Measurements from ENCODE around the gene C17orf75.

C17orf75 gene

GRCh38 chr17:32303781-32304288 lies 38.1 kb downstream of the C17orf75 start:
- no peak for DNase-seq (ENCODE audit: low spot score)

- peak; percentile 76 for DNase-seq (ENCODE audit: low spot score)
These were observed 38.9 kb downstream of the C17orf75 start for GRCh38 chr17:32302860-32303649.

DNA sequence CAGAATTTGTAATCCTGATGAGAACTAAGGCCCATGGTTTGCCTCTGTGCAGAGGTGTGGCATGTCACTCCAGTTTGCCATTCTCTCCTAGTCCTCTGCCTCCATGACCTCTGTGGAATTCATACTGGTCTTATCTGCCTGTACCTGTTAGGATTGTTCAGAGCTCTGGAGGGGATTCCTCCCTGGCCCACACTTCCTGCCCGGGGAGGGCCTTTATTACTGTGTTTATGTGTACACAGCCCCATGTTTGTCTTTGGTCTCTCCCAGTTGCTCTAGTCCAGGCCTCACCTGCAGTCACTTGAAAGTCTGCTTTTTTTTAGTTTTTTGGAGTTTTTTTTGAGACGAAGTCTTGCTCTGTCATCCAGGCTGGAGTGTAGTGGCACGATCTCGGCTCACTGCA lies 39.9 kb downstream of the C17orf75 start:
- no peak for DNase-seq (ENCODE audit: low spot score)

DNA sequence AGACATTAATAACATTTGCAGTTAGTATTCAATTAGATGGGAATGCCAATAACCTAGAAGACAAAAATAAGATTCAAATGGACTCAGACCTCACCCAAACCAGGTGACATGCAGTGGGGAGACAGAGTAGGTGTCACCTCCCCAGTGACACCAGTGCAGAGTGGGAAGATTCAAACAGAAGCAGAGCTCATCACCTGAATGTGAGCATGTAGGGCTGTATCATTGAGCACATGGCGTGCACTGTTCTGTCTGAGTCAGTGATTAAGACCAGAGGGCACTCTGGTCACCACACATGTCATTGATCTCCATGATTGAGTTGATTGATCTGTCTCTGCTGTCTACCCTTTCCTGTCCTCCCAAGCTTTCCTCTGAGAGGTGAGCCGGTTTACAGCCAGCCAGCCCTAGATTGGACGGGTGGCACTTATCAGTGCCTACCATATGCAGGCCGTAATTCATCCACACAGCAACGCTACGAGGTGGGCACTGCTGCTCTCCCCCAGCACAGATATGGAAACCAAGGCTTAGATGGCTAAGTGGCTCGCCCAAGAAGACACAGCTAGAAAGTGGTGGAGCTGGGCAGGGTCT lies 42.3 kb downstream of the C17orf75 start:
- no peak for DNase-seq (ENCODE audit: low spot score)

DNA sequence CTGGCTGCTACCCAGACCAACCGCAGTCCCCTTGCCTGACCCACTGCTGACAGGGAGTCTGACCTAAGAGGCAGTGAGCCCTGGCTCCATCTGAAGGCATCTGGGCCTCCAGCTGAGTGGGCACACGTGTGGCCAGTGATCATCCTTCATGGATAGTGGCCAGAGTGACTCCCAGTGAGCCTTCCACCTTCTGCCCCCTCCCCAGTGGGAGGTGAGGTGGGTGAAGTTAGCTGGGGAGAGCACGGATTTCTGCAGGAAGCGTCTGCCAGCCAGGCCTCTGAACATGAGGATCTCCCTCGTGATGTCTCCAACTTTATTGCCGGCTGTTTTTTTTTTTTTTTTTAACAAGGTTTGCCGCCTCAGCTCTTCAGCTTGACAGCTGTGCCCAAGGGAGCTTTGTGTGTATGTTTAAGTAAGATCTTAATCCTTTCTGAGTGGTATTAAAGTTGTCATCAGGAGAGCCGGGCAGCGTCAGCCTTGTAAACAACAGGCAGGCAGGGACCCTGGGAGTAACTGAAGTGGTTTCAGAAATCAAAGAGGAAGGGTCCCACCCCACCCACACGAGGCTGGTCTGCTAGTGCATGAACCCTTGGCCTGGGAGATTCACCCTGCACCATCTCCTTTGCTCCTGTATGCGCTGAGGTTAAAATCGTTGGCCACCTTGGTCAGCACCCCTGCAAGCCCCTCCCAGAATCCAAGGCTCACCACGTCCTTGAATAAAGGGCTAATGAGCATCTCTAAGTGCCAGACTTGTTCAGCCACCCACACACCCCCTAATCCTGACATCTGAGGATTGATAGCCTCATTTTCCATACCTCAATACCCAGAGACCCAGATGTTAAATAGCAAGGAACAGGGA lies 43.0 kb downstream of the C17orf75 start:
- DNase-seq (ENCODE audit: low spot score): no peak

DNA sequence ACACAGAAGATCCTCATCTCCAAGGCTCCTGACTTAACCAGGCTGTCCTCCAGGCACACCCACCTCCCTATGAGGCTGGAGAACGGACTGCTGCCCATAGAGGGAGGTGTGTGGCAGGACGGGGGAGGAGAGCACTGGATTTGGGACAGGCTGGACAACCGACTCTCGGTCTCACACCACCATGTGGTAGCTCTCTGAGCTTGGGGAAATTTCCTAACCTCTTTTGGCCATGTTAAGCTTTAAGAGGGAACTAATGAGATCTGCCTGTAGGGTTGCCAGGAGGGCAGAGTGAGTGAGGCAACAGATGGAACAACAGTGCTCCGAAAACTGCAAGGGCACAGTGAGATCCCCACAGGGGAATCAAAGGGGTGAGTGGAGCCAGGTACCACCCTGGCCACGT lies 43.7 kb downstream of the C17orf75 start:
- DNase-seq (ENCODE audit: low spot score): no peak

DNA sequence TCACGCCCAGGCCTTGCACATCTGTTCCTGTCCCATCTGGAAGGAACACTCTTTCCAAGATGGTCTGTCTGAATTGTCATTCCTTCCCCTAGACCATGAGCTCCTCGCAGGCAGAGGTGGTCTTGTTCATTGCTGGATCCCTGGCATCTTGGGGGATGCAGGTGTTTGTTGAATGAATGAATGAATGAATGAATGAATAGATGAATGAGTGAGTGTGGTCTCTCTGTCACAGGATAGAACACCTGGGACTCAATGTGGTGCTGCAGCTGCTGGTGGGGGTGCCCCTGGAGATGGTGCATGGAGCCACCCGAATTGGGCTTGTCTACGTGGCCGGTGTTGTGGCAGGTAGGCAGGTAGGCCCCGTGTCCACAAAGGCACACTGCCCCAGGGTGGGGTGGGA lies 44.1 kb downstream of the C17orf75 start:
- DNase-seq (ENCODE audit: low spot score): no peak

DNA sequence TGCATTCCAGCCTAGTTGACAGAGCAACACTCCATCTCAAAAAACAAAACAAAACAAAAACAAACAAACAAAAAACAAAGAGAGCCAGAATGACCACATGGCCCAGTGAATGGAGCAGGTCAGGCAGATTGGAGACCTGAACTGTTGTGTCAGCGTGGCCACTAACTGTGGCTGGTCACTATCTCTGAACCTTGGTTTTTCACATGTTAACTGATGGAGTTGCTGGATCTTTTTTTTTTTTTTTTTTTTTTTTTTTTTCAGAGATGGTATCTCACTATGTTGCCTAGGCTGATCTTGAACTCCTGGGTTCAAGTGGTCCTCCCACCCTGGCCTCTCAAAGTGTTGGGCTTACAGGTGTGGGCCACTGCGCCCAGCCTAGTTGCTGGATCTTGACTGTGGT lies 44.5 kb downstream of the C17orf75 start:
- no peak for DNase-seq (ENCODE audit: low spot score)

DNA sequence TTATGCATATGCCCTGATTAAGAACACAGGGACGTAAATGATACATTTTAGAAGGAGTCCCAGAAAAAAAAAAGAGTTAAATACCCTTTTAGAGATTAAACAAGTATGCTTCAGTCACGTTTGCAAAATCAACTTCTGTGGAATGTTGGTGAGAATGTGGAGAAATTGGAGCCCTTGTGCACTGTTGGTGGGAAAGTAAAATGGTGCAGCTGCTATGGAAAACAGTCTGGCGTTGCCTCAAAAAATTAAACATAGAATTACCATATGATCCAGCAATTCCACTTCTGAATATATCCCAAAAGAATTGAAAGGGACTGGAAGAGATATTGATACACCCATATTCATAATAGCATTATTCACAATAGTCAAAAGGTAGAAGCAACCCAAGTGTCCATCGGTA lies 49.9 kb downstream of the C17orf75 start:
- no peak for DNase-seq (ENCODE audit: low spot score)

GRCh38 chr17:32289471-32290070 lies 52.4 kb downstream of the C17orf75 start:
- no peak for DNase-seq (ENCODE audit: low spot score)

- DNase-seq (ENCODE audit: low spot score): no peak
These were observed 53.4 kb downstream of the C17orf75 start for GRCh38 chr17:32288615-32289014.

GRCh38 chr17:32287804-32288511 lies 54.0 kb downstream of the C17orf75 start:
- no peak for DNase-seq (ENCODE audit: low spot score)

DNA sequence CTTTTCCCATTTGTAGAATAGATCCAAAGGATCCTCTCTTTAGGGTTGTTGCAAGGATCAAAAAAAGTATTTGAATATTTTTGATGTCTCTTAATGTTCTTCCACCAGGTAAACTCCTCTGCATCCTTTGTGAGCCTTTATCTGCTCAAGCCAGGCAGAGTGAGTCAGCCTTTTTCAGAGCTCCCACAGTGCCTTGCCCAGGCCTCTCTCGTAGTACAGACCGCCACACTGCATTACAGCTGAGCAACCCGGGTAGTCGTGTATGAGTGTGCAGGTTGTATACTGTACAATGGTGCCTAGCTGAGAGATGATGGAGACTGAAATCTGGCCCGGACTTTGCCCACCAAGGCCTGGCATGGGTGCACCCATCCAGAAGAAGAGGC lies 55.5 kb downstream of the C17orf75 start:
- no peak for DNase-seq (ENCODE audit: low spot score)

GRCh38 chr17:32285746-32286517 lies 56.0 kb downstream of the C17orf75 start:
- no peak for DNase-seq (ENCODE audit: low spot score)

DNA sequence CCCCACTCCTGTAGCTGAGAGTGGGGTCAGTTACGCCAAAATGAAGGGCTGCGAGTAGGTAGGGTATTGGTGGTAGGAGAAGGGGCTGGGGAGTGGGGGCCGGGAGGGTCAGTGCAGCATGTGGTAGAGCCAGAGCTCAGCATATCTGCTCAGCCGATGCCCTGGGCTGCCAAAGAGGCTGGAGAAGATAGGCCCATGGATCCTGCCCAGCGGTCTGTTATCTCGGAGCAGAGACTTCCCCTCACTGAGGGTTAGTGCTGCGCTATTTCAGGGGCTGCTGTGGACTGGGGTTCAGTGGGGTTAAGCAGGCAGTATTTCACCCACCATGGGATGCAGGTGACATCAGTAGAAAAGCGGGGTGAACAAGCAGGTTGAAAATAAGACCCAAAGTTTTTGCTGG lies 56.7 kb downstream of the C17orf75 start:
- no peak for DNase-seq (ENCODE audit: low spot score)

GRCh38 chr17:32283745-32284201 lies 58.2 kb downstream of the C17orf75 start:
- DNase-seq (ENCODE audit: low spot score): no peak

- DNase-seq (ENCODE audit: low spot score): peak; percentile 77
These were observed 60.9 kb downstream of the C17orf75 start for GRCh38 chr17:32281011-32281451.

DNA sequence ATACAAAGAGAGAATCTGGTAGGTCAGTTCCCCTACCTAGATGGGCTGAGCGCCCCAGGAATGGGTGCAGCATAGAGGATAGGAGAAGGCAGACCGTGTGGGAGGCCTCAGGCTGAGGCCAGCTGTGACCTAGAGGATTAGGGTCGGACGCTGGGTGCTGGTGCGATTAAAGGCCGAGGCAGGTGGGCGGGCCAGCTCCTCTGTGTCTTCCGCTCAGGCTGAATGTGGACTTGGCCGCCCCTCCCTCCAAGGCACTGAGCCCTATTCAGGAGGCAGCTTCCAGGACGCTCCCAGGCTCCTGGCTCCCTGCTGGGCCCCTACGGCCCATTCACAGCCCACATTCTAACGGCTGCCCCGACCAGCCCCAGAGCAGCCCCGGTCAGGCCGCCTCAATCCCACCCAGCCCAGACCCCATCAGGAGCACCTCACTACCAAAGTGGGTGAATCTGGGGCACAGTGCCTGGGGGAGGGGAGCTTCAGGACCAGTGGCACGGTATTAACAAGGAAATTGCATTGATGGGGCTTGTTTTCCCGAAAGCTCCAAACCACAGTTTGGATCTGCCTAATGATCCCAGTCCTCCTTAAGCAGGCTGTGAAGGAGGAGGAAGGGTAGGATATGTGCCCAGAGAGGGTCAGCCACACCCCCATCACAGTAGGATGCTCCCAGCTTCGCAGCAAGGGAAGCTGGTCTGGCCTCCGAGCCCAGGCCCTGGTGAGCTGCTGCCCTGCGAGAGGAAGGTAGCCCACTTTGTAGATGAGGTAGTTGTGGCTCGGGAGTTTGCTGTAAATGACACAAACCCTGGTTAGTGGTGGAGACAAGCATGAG lies 61.9 kb downstream of the C17orf75 start:
- DNase-seq (ENCODE audit: low spot score): peak; percentile 63

- DNase-seq (ENCODE audit: low spot score): no peak
These were observed 63.2 kb downstream of the C17orf75 start for GRCh38 chr17:32278815-32279214.

Data from ecto neural progenitor cell (in vitro differentiated cells).